Neural cell (in vitro differentiated cells): ENCODE measurements around the gene ADAT3. TPM values are rescaled to one million over a fixed set of nuclear protein-coding genes. Genes with fewer than 3 reads are reported as not detected.

Source experiments
- H2AFZ ChIP-seq: fragments of 200-600, 300-800 bp; sonication (generic), shearing (Covaris generic); 2 replicates; pipeline ENCODE4 v1.6.0; 2014; ENCODE audit warnings: low read depth, mild to moderate bottlenecking, antibody characterized with exemption, low read length, moderate library complexity
- H3F3A ChIP-seq: fragments of 200-600 bp; shearing (Covaris generic); 2 replicates; pipeline ENCODE4 v1.6.1; 2016; ENCODE audit warnings: mild to moderate bottlenecking, moderate library complexity, mixed read lengths, antibody characterized with exemption, low read length; ENCODE audit not compliant: insufficient read depth, poor library complexity, severe bottlenecking
- H3K27ac ChIP-seq: fragments of 200-600, 300-800 bp; sonication (generic), shearing (Covaris generic); 2 replicates; pipeline ENCODE4 v1.5.1; 2014; ENCODE audit warnings: mild to moderate bottlenecking, low read length, moderate library complexity
- H3K27me3 ChIP-seq: fragments of 300-800, 200-600 bp; sonication (generic), shearing (Covaris generic); 2 replicates; pipeline ENCODE4 v1.6.0; 2014; ENCODE audit warnings: mild to moderate bottlenecking, low read depth, low read length, moderate library complexity; ENCODE audit not compliant: insufficient read depth
- H3K36me3 ChIP-seq: fragments of 300-800, 200-600 bp; sonication (generic), shearing (Covaris generic); 2 replicates; pipeline ENCODE4 v1.5.1; 2014; ENCODE audit warnings: mild to moderate bottlenecking, antibody characterized with exemption, low read length, moderate library complexity; ENCODE audit not compliant: insufficient read depth
- H3K4me2 ChIP-seq: fragments of 300-800, 200-600 bp; sonication (generic), shearing (Covaris generic); 2 replicates; pipeline ENCODE4 v1.6.0; 2014; ENCODE audit warnings: mild to moderate bottlenecking, low read length
- H3K4me3 ChIP-seq: fragments of 300-800, 200-600 bp; sonication (generic), shearing (Covaris generic); 2 replicates; pipeline ENCODE4 v1.5.1; 2014; ENCODE audit warnings: mild to moderate bottlenecking, low read length, moderate library complexity
- H3K79me2 ChIP-seq: fragments of 200-600 bp; shearing (Covaris generic); replicated peaks from 2 replicates; pipeline ENCODE4 v1.6.0; 2014; ENCODE audit warnings: mild to moderate bottlenecking, low read length, moderate library complexity; ENCODE audit not compliant: insufficient read depth
- H3K9ac ChIP-seq: fragments of 300-800, 200-600 bp; sonication (generic), shearing (Covaris generic); 2 replicates; pipeline ENCODE4 v1.6.1; 2016; ENCODE audit warnings: mild to moderate bottlenecking, low read length, mixed read lengths
- H3K9me2 ChIP-seq: fragments of 200-600 bp; shearing (Covaris generic); 2 replicates; pipeline ENCODE4 v1.6.1; 2016; ENCODE audit warnings: mild to moderate bottlenecking, low read length, mixed read lengths; ENCODE audit not compliant: insufficient read depth
- H3K9me3 ChIP-seq: fragments of 200-600, 300-800 bp; sonication (generic), shearing (Covaris generic); 2 replicates; pipeline ENCODE4 v1.6.1; 2016; ENCODE audit warnings: mild to moderate bottlenecking, mixed run types, low read length, moderate library complexity, mixed read lengths
- H4K20me1 ChIP-seq: fragments of 200-600 bp; shearing (Covaris generic); 2 replicates; pipeline ENCODE4 v1.6.1; 2016; ENCODE audit warnings: mild to moderate bottlenecking, mixed run types; ENCODE audit not compliant: insufficient read depth
- CTCF ChIP-seq: fragments of 450-650 bp; IDR thresholded peaks from 2 replicates; pipeline ENCODE4 v1.5.1; 2014; ENCODE audit warnings: antibody characterized with exemption, mild to moderate bottlenecking, moderate library complexity; ENCODE audit not compliant: poor library complexity, severe bottlenecking
- EP300 ChIP-seq: fragments of 450-650 bp; conservative IDR thresholded peaks from 2 replicates; pipeline ENCODE4 v1.6.1; 2014; ENCODE audit warnings: antibody characterized with exemption, mild to moderate bottlenecking, moderate library complexity; ENCODE audit not compliant: poor library complexity, severe bottlenecking
- EZH2 ChIP-seq: fragments of 200-600, 300-800 bp; shearing (Covaris generic), sonication (generic); IDR thresholded peaks from 2 replicates; pipeline ENCODE4 v1.6.1; 2014; ENCODE audit warnings: antibody characterized with exemption, low read length, borderline replicate concordance, mild to moderate bottlenecking; ENCODE audit not compliant: insufficient read depth, poor library complexity, severe bottlenecking
- MXI1 ChIP-seq: fragments of 450-650 bp; conservative IDR thresholded peaks from 2 replicates; pipeline ENCODE4 v1.6.1; 2014; ENCODE audit warnings: antibody characterized with exemption, mild to moderate bottlenecking; ENCODE audit not compliant: poor library complexity, severe bottlenecking
- POLR2AphosphoS5 ChIP-seq: IDR thresholded peaks from 2 replicates; pipeline ENCODE4 v1.6.1; 2012
- RAD21 ChIP-seq: fragments of 450-650 bp; conservative IDR thresholded peaks from 2 replicates; pipeline ENCODE4 v1.6.1; 2014; ENCODE audit warnings: antibody characterized with exemption, mild to moderate bottlenecking, moderate library complexity
- REST ChIP-seq: IDR thresholded peaks from 2 replicates; pipeline ENCODE4 v1.6.1; 2012; ENCODE audit warnings: borderline replicate concordance
- SMC3 ChIP-seq: fragments of 450-650 bp; conservative IDR thresholded peaks from 2 replicates; pipeline ENCODE4 v1.6.1; 2014; ENCODE audit warnings: antibody characterized with exemption, mild to moderate bottlenecking, moderate library complexity; ENCODE audit not compliant: poor library complexity
- TAF1 ChIP-seq: IDR thresholded peaks from 2 replicates; pipeline ENCODE4 v1.6.1; 2012; ENCODE audit warnings: low read depth
- polyA plus RNA-seq: library from polyadenylated mRNA; depleted of rRNA; stranded (reverse); fragments of >200 nt; gene quantifications from 2 replicates; pipeline ENCODE4 v1.2.3, GENCODE V29; 2014

ADAT3 gene
- polyA plus RNA-seq, 1 donor from 2014 or later, result 1.6 TPM

- no peaks in the 10 kb centered on the region for H3K9me2 ChIP-seq
- H3K27ac ChIP-seq, result no peak overlapping the region
- H2AFZ ChIP-seq, result no peak overlapping the region
- no peak for TF ChIP-seq SMC3
- no peak for TF ChIP-seq EP300
- no peak for TF ChIP-seq CTCF
- no peak for TF ChIP-seq REST
- TF ChIP-seq EZH2, result no peak
- TF ChIP-seq POLR2AphosphoS5, result no peak
- no peak for TF ChIP-seq RAD21
- TF ChIP-seq MXI1, result no peak
- TF ChIP-seq TAF1, result no peak
- H3K9ac ChIP-seq, result peak overlapping the region; percentile 16
- no peaks in the 10 kb centered on the region for H3K9me3 ChIP-seq
- H3K36me3 ChIP-seq, result no peaks in the 10 kb centered on the region
- no peaks in the 10 kb centered on the region for H4K20me1 ChIP-seq
- no peak overlapping the region for H3K4me2 ChIP-seq
- peaks cover 26% of the 10 kb centered on the region for H3K27me3 ChIP-seq
- H3K4me3 ChIP-seq, result no peak overlapping the region
- H3F3A ChIP-seq, result no peaks in the 10 kb centered on the region
- no peaks in the 10 kb centered on the region for H3K79me2 ChIP-seq
Observed at GRCh38 chr19:1857648-1858326, 47.4 kb upstream of the ADAT3 start.

GRCh38 chr19:1858412-1859081 lies 46.7 kb upstream of the ADAT3 start:
- H3K4me3 ChIP-seq, result no peak overlapping the region

More at GRCh38 chr19:1858412-1859081, 46.7 kb upstream of the ADAT3 start:
- H3K9me3 ChIP-seq, result no peaks in the 10 kb centered on the region
- no peak overlapping the region for H3K27ac ChIP-seq
- no peaks in the 10 kb centered on the region for H4K20me1 ChIP-seq
- no peak overlapping the region for H3K4me2 ChIP-seq
- no peak overlapping the region for H3K9ac ChIP-seq
- H3K27me3 ChIP-seq, result peaks cover 26% of the 10 kb centered on the region
- TF ChIP-seq SMC3, result no peak
- no peak for TF ChIP-seq TAF1
- no peak for TF ChIP-seq EP300
- no peak for TF ChIP-seq POLR2AphosphoS5
- TF ChIP-seq MXI1, result no peak
- TF ChIP-seq EZH2, result no peak
- TF ChIP-seq CTCF, result no peak
- no peak for TF ChIP-seq REST
- no peak for TF ChIP-seq RAD21
- no peak overlapping the region for H2AFZ ChIP-seq
- no peaks in the 10 kb centered on the region for H3K36me3 ChIP-seq
- no peaks in the 10 kb centered on the region for H3K9me2 ChIP-seq
- no peaks in the 10 kb centered on the region for H3F3A ChIP-seq
- H3K79me2 ChIP-seq, result no peaks in the 10 kb centered on the region
